Measurements from ENCODE around the gene FAM47E. TPM values are rescaled to one million over a fixed set of nuclear protein-coding genes. Genes with fewer than 3 reads are reported as not detected.
A peak's percentile ranks its signal among the peaks of the same experiment; 100 is the strongest.

FAM47E gene
- polyA plus RNA-seq, 6 donors from 2014 or later: 0.31 to 0.60 TPM; not detected in 4

DNA sequence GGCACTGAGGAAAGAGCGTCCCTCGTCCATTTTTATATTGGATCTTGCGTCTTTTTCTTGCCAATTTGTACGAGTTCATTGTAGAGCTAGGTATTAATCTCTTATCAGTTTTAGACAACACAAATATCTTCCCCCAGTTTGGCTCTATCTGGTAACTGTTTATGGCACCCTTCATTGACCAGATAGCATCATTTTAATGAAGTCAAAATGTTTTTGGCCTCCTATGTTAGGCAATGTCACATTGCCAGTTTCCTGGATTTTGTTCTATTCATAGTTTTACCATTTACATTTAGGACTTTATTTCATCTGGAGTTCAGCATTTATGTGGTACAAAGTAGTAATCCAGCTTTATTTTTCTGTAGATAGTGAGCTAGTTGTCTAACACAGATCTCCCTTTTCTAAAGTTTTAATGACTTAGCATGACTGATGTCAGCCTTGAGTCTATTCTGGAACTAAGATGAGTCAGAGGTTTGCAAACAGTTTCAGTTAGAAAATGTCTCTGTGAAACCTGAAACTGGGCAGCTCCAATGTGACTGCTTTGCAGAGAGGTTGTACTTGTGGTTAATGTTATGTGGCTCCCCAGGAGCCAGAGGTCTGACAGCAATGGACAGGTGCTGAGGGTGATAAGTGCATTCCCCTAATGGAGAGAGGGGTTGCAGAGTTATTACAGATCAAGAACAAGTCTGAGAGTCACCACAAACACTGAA lies 49.7 kb downstream of the FAM47E start:
- DNase-seq (no peak), ATAC-seq (ENCODE audit: low read depth in 2 of 2) (no peak)
- Mint-ChIP-seq H3K36me3 (peaks cover 4 to 13% of the 10 kb centered on the region in 2 donors), H3K4me3 (no peak overlapping the region), H3K9me3 (peaks cover 7 to 29% (median 26%) of the 10 kb centered on the region in 7 donors), H3K27ac (no peak overlapping the region), H3K27me3 (peaks cover 19 to 33% (median 32%) of the 10 kb centered on the region in 3 donors), H3K4me1 (peaks cover 11 to 13% (median 12%) of the 10 kb centered on the region in 3 donors)

DNA sequence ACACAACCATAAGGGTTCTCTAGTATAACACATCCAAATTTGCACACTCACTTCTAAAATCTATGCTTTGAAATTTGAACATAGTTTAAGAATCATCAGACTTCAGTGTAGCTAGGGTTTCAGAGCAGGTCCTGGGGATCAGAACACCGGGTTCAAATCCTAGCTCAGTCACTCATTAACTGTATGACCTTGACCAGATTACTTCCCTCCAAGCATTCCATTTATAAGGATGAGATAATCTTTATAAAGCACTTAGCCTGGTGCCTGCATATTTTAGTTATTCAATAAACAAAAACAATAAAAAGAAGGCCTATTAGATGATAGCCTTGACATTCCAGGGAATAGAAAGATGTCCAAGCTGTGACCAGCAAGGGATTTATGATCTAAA lies 50.2 kb downstream of the FAM47E start:
- no peak for ATAC-seq (ENCODE audit: low read depth in 2 of 2)

DNA sequence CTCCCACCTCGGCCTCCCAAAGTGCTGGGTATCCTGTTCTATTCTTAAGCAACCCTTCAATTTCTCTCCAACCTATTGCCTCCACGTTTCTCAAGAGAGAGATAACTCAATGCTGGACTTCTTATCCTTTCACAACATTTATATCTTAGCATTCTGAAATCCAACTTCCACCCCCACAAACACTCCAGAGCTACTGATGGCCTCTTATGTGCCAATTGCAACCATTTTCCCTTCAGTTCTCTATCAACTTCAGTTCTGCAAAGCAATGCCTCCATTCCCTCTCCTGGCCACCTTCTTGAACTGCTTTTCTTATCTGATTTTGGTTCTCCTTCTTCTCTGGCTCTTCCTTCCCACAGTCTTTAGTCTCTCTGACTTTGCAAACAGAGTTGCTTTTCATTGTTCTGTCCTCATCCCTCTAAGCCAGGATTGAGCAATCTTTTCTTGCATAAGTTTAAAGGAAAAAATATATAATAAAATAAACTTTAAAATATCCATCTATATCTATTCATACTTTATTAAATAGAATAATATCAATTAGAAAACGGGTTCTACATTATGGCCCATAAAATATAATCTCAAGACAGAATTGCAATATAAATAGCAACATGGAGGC lies 51.4 kb downstream of the FAM47E start:
- H3K4me1 Mint-ChIP-seq: peaks cover 11 to 21% (median 12%) of the 10 kb centered on the region in 3 donors
- H3K27me3 Mint-ChIP-seq: peaks cover 19 to 33% (median 33%) of the 10 kb centered on the region in 3 donors
- peaks cover 5 to 14% (median 10%) of the 10 kb centered on the region in 7 donors for H3K9me3 Mint-ChIP-seq
- no peak overlapping the region for H3K27ac Mint-ChIP-seq
- H3K4me3 Mint-ChIP-seq: no peak overlapping the region
- H3K36me3 Mint-ChIP-seq: peaks cover 0 to 13% of the 10 kb centered on the region in 2 donors
- DNase-seq (no peak), ATAC-seq (ENCODE audit: low read depth in 2 of 2) (no peak)

More for the DNA sequence above, 50.2 kb downstream of the FAM47E start:
- H3K27ac Mint-ChIP-seq: no peak overlapping the region
- H3K27me3 Mint-ChIP-seq: peaks cover 19 to 33% (median 29%) of the 10 kb centered on the region in 3 donors
- H3K9me3 Mint-ChIP-seq: peaks cover 5 to 25% (median 21%) of the 10 kb centered on the region in 7 donors
- DNase-seq: no peak
- H3K36me3 Mint-ChIP-seq: peaks cover 4 to 13% of the 10 kb centered on the region in 2 donors
- H3K4me1 Mint-ChIP-seq: peaks cover 11 to 15% (median 12%) of the 10 kb centered on the region in 3 donors
- no peak overlapping the region for H3K4me3 Mint-ChIP-seq

DNA sequence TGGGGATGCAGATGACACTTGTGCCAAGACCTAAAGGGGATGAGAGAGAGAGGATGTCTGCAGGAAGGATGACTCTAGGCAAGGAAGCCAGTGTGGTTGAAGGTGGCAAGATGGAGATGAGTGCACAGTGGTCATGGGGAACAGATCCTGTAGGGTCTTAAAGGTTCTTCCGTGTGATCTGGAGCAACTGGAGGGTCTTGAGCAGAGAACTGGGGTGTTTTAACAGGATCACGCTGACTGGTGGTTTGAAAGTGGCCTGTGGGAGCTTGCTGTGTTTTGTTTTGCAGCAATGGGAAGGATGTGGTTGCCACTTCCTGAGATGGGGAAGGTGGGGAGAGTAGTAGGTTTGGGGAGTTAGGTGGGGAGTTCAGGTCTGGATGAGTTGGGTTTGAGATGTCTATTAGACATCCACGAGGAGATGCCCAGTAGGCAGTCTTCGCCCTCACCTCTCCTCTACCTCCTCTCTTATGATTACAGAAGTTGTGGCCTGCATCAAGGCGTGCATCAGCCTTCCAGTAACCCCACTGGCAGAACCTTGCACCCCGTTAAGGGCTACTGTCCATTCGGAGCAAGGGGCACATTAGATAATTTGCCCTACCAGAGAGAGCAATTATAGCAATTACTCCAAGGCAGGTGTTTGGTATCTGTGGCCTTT lies 53.6 kb downstream of the FAM47E start:
- ATAC-seq (ENCODE audit: low read depth in 2 of 2): no peak
- H3K9me3 Mint-ChIP-seq: peaks cover 0 to 2% (median 0%) of the 10 kb centered on the region in 7 donors
- peaks cover 0 to 8% of the 10 kb centered on the region in 2 donors for H3K36me3 Mint-ChIP-seq
- H3K27me3 Mint-ChIP-seq: peaks cover 30 to 41% (median 39%) of the 10 kb centered on the region in 3 donors
- no peak for DNase-seq
- peaks cover 11 to 21% (median 12%) of the 10 kb centered on the region in 3 donors for H3K4me1 Mint-ChIP-seq
- H3K27ac Mint-ChIP-seq: no peak overlapping the region
- peak overlapping the region in 7 of 8 donors; percentile 20 to 82 (median 75) for H3K4me3 Mint-ChIP-seq

DNA sequence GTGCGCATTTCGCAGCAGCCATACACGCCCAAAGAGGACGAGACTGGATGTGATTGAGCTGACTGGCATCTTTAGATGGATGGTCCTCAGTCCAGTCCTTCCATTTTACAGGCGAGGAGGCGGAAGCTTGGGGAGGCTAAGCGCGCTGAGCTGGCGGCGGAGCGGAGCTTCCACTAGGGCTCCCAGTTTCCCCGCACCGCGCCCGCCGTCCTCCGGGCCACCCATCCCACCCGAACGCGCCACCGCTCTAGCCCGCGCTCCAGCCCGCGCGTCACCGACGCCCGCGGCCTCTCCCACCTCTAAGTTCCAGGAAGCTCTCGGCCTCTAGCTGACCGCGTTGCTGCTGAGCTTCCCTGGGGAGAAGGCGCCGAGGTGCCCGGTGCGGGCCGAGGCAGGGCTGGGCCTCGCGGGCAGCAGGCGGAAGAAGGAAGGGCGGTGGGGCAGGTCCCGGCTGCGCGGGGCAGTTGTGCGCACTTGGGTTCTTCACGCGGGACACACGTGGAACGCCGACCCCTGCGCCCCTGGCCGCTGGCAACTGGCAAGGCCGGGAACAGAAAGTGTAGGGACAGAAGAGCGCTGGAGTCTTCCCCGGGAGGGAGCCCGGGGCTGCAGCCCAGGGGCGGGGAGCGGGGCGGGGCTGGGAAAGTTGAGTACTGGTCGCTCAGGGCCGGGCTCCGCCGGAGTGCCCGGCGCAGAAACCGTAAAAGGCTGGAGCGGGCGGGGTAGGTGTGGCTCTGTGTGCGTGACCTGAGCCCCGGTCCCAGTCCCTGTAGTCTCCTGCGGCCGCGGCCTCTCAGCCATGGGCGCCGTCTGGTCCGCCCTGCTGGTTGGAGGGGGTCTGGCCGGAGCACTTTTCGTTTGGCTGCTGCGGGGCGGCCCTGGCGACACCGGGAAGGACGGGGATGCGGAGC lies 54.7 kb downstream of the FAM47E start, which contains the start of gene STBD1:
TSS of gene STBD1 (plus strand) at position 763 of the 911 bp plus-strand sequence. CDS start at position 800, 37 bp downstream.
- H3K36me3 Mint-ChIP-seq: peaks cover 0 to 8% of the 10 kb centered on the region in 2 donors
- ATAC-seq (ENCODE audit: low read depth in 2 of 2): no peak
- no peaks in the 10 kb centered on the region for H3K9me3 Mint-ChIP-seq
- H3K27me3 Mint-ChIP-seq: peaks cover 30 to 41% (median 40%) of the 10 kb centered on the region in 3 donors
- DNase-seq: no peak
- no peak within 1 kb of the TSS for H3K27ac Mint-ChIP-seq
- H3K4me3 Mint-ChIP-seq: peak within 1 kb of the TSS; percentile 56 to 89 (median 78)
- peaks cover 11 to 21% (median 12%) of the 10 kb centered on the region in 3 donors for H3K4me1 Mint-ChIP-seq

DNA sequence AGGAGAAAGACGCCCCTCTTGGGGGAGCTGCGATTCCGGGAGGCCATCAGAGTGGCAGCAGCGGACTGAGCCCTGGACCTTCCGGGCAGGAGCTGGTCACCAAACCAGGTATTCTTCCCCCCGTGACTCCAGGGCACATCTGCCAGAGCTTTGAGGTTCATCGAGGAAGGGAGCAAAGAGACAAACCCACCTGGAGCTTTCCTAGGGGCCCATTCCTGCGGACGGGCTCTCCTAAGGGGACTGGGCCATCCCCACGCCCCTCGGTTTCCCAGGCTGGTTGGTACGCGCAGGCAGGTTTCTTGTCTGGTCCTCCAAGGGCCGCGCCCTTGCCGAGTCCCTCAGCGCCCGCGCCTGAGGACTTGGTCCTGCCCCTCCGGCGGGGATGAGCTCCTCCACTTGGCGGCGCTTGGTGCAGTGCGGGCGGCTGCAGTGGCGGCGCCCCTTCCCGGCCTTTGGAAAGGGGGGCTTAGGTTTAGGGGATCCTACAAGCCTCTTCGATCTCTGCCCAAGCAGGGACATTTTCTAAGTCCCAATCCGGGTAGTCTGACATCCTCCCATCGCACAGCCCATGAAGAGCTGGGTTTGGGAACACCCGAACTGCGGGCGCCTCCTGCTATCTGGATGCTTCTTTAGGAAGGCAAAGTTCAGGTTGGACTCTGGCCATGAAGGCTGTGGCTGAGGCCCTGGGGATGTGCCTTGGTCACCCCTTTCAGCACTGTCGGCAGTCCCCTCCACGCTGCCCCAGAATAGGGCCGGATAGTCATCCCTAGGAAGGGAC lies 55.5 kb downstream of the FAM47E start:
- DNase-seq (no peak), ATAC-seq (ENCODE audit: low read depth in 2 of 2) (no peak)
- Mint-ChIP-seq H3K27me3 (peaks cover 30 to 41% (median 36%) of the 10 kb centered on the region in 3 donors), H3K4me1 (peaks cover 11 to 21% (median 12%) of the 10 kb centered on the region in 3 donors), H3K36me3 (peaks cover 0 to 8% of the 10 kb centered on the region in 2 donors), H3K27ac (no peak overlapping the region), H3K9me3 (no peaks in the 10 kb centered on the region), H3K4me3 (peak overlapping the region; percentile 56 to 89 (median 76))

DNA sequence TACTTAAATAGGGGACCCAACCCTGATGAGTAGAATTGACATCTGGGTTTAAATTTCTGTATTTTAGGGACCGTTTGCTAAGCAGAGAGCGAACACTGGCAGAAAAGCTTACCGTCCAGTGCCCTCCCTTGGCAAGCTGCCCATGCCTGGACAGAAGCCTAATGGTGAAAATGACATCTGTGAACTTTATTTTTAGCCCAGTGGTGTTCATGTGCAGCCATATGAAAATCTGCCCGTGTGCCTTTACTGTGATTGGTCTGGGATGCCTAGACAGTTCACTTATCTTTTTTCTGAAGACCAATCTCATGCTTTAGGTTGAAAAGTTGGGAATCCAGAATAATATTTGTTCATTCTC lies 56.1 kb downstream of the FAM47E start:
- no peak for ATAC-seq (ENCODE audit: low read depth in 2 of 2)
- no peak for DNase-seq
- peaks cover 11 to 21% (median 12%) of the 10 kb centered on the region in 3 donors for H3K4me1 Mint-ChIP-seq
- no peaks in the 10 kb centered on the region for H3K9me3 Mint-ChIP-seq
- peaks cover 0 to 8% of the 10 kb centered on the region in 2 donors for H3K36me3 Mint-ChIP-seq
- no peak overlapping the region for H3K27ac Mint-ChIP-seq
- peak overlapping the region in 7 of 8 donors; percentile 32 to 78 (median 71) for H3K4me3 Mint-ChIP-seq
- H3K27me3 Mint-ChIP-seq: peaks cover 27 to 36% (median 35%) of the 10 kb centered on the region in 3 donors

DNA sequence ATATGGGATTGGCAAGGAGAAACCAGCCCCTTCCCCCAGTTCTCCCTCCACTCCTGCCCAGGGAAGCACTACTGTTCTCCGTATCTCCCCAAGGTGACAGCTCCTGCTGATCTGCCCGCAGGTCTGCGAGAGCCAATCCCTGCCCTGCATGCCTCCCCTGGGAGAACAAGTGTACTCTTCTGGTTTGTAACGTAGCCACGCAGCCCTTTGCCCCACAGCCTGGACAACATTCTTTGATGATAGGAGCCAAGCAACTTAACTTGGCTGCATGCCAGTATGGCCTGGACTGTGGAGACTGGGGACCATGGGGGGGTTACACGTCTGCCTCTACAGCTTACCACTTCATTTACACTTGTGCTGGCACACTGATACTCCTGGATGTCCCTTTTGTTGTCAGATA lies 57.0 kb downstream of the FAM47E start:
- peaks cover 11 to 21% (median 12%) of the 10 kb centered on the region in 3 donors for H3K4me1 Mint-ChIP-seq
- peaks cover 23 to 37% (median 26%) of the 10 kb centered on the region in 3 donors for H3K27me3 Mint-ChIP-seq
- H3K36me3 Mint-ChIP-seq: peaks cover 0 to 8% of the 10 kb centered on the region in 2 donors
- DNase-seq (no peak), ATAC-seq (ENCODE audit: low read depth in 2 of 2) (no peak)
- no peak overlapping the region for H3K27ac Mint-ChIP-seq
- H3K9me3 Mint-ChIP-seq: no peaks in the 10 kb centered on the region
- peak overlapping the region in 1 of 8 donors; percentile 12 for H3K4me3 Mint-ChIP-seq

DNA sequence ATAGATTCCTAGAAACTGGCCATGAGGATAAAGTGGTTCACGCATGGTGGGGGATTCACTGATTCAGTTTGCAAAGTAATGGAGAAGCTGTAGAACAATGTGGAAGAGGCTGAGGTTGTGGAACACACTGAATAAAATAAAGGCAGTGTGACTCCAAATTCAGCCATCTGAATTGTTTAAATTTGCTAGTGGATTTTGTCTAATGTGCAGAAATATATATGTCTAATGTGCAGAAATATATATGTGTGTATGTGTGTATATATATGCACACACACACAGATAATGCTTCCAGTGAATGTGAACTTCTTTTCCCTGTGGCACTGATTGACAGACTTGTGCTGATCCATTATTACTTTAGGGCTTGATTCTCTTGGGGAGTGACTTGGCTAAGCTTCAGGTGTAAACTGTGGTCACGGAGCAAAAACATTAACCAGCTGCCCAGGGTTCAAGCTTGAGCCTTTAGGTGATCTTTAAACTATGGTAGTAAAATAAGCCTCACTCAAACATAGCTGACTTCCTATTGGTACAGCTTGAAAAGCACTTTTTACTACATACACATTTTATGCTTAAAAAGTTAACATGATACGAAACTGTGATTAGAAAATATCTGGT lies 58.5 kb downstream of the FAM47E start:
- H3K27ac Mint-ChIP-seq: no peak overlapping the region
- peaks cover 7 to 18% (median 7%) of the 10 kb centered on the region in 3 donors for H3K4me1 Mint-ChIP-seq
- peaks cover 0 to 10% of the 10 kb centered on the region in 2 donors for H3K36me3 Mint-ChIP-seq
- H3K9me3 Mint-ChIP-seq: peaks cover 0 to 8% (median 0%) of the 10 kb centered on the region in 7 donors
- DNase-seq: no peak
- no peak overlapping the region for H3K4me3 Mint-ChIP-seq
- no peak for ATAC-seq (ENCODE audit: low read depth in 2 of 2)
- H3K27me3 Mint-ChIP-seq: peaks cover 17 to 36% (median 26%) of the 10 kb centered on the region in 3 donors

DNA sequence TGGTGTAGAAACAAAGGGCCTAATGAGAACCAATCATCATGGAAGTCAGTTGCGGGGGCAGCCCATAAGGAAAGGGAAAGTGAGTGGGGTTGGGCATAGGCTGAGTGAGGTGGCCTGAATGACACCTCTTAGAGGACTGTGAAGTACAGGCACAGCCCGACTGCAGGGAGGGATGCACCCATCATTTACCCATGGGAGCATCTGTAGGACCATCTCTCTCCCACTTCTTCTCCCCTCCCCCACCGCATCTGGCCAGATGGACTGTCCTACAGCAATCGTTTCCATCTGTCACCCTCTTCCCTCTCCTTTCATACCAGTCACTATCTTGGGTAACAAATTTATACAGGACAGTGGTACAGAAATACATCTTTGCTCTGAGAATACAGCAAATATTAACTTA lies 59.2 kb downstream of the FAM47E start:
- Mint-ChIP-seq H3K4me1 (peaks cover under 1 to 11% (median 1%) of the 10 kb centered on the region in 3 donors), H3K36me3 (peaks cover 0 to 13% of the 10 kb centered on the region in 2 donors), H3K27me3 (peaks cover 17 to 30% (median 25%) of the 10 kb centered on the region in 3 donors), H3K9me3 (peaks cover 0 to 13% (median 4%) of the 10 kb centered on the region in 7 donors), H3K4me3 (no peak overlapping the region), H3K27ac (no peak overlapping the region)
- ATAC-seq (ENCODE audit: low read depth in 2 of 2): no peak
- no peak for DNase-seq

DNA sequence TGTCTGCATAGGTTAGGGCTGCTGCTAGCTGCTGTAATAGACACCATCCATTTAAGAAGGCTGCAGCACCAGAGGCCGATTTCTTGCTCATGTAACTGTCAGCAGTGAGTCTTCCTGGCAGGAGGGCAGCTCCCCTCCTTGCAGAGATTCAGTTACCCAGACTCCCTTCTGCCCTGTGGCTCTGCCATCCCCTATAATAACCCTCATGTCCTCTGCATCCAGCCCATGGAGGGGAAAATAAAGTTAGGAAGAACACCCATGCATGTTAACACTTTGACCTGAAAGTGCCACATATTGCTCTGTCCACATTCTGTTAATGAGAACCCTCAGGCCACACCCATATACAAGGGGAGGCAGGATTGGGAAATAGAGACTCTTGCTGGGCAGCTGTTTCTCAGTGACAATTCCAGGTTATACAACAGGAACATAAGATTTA lies 60.4 kb downstream of the FAM47E start:
- peaks cover 28 to 37% (median 29%) of the 10 kb centered on the region in 3 donors for H3K27me3 Mint-ChIP-seq
- no peak overlapping the region for H3K4me3 Mint-ChIP-seq
- no peak overlapping the region for H3K27ac Mint-ChIP-seq

More for the DNA sequence above, 60.4 kb downstream of the FAM47E start:
- ATAC-seq (ENCODE audit: low read depth in 2 of 2): no peak
- no peak for DNase-seq
- H3K4me1 Mint-ChIP-seq: peaks cover 0 to 5% (median 0%) of the 10 kb centered on the region in 3 donors
- peaks cover 1 to 25% of the 10 kb centered on the region in 2 donors for H3K36me3 Mint-ChIP-seq
- H3K9me3 Mint-ChIP-seq: peaks cover 2 to 25% (median 14%) of the 10 kb centered on the region in 7 donors
